ENCODE results near the gene OBSCN. TPM values are rescaled to one million over a fixed set of nuclear protein-coding genes. Genes with fewer than 3 reads are reported as not detected.

The OBSCN gene
- total RNA-seq, 1 experiment from 2014 or later, result 33.3 TPM

DNA sequence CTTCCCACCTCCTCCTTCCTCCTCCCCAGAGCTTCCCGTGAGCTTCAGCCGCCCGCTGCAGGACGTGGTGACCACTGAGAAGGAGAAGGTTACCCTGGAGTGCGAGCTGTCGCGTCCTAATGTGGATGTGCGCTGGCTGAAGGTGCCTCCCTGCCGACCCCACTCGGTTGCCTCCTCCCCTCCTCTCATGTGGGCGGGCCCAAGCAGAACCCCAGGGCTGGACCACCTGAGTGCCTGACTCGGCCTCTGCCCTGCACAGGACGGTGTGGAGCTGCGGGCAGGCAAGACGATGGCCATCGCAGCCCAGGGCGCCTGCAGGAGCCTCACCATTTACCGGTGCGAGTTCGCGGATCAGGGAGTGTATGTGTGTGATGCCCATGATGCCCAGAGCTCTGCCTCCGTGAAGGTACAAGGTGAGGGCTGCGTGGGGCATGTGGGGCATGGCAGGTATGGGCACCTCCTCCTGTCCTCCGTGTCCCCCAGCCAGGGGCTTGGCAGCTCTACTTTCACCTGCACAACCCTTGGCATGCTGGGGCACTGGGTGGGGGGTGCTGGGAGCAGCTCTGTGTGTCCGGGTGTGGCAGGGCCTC is 69.2 kb downstream of the OBSCN start:
- Histone ChIP-seq H2BK20ac (ENCODE audit: low read depth, low read length, poor library complexity, severe bottlenecking) (no peak overlapping the region), H3K4me1 (ENCODE audit: insufficient read depth, low read length) (no peaks in the 10 kb centered on the region), H3K27me3 (ENCODE audit: insufficient read depth, low read length) (no peaks in the 10 kb centered on the region), H3K18ac (ENCODE audit: insufficient read length, low read depth, low read length) (no peak overlapping the region), H3K23me2 (ENCODE audit: insufficient read length, low read depth, low read length, poor library complexity, severe bottlenecking) (peaks cover 6% of the 10 kb centered on the region), H2BK15ac (ENCODE audit: low read depth, low read length) (no peak overlapping the region), H2AK5ac (ENCODE audit: insufficient read length, low read length) (no peak overlapping the region), H2BK5ac (ENCODE audit: insufficient read length, low read length) (no peak overlapping the region), H3K56ac (ENCODE audit: insufficient read length, low read depth, low read length) (no peak overlapping the region), H3K9me3 (ENCODE audit: control insufficient read depth, low read depth, low read length) (no peaks in the 10 kb centered on the region), H3K79me2 (ENCODE audit: insufficient read depth, low read length) (no peaks in the 10 kb centered on the region), H3K79me1 (ENCODE audit: insufficient read depth, low read depth, low read length, poor library complexity, severe bottlenecking) (no peaks in the 10 kb centered on the region), H4K5ac (ENCODE audit: insufficient read length, low read depth, low read length) (no peak overlapping the region), H3K23ac (ENCODE audit: insufficient read length, low read depth, low read length) (no peak overlapping the region), H3K14ac (ENCODE audit: insufficient read depth, low read length) (no peak overlapping the region), H3K4me2 (ENCODE audit: insufficient read depth, insufficient read length, low read length) (no peak overlapping the region), H3K9ac (ENCODE audit: extremely low read depth, insufficient read length, low read length) (no peak overlapping the region), H4K8ac (replicated peaks; ENCODE audit: insufficient read length, low read depth, low read length) (no peak overlapping the region), H3K4ac (ENCODE audit: low read depth, low read length) (no peak overlapping the region), H2BK120ac (ENCODE audit: low read depth, low read length, poor library complexity, severe bottlenecking) (no peak overlapping the region), H4K20me1 (ENCODE audit: control insufficient read depth, insufficient read depth, insufficient read length) (no peaks in the 10 kb centered on the region), H4K91ac (ENCODE audit: insufficient read length, low read depth, low read length) (no peak overlapping the region), H3K27ac (ENCODE audit: insufficient read length, low read depth, low read length) (no peak overlapping the region), H2BK12ac (ENCODE audit: insufficient read length, low read depth, low read length) (no peak overlapping the region), H3T11ph (ENCODE audit: low read length) (no peak overlapping the region), H2AFZ (ENCODE audit: low read length) (no peak overlapping the region)
- no peak overlapping the region for H3K4me3 Mint-ChIP-seq
- peaks cover 8% of the 10 kb centered on the region for H3K27me3 Mint-ChIP-seq (ENCODE audit: low read depth)
- peak; percentile 34 for DNase-seq
- no CpG with 5 or more reads among the region's 25 CpGs for WGBS (ENCODE audit: extremely low coverage, insufficient read length, low lambda C conversion rate)
- H3K36me3 Mint-ChIP-seq (ENCODE audit: insufficient read depth in 1 of 3, low read depth in 3 of 3), result peaks cover 6 to 25% (median 14%) of the 10 kb centered on the region in 3 experiments
- TF ChIP-seq, protein P1, sequence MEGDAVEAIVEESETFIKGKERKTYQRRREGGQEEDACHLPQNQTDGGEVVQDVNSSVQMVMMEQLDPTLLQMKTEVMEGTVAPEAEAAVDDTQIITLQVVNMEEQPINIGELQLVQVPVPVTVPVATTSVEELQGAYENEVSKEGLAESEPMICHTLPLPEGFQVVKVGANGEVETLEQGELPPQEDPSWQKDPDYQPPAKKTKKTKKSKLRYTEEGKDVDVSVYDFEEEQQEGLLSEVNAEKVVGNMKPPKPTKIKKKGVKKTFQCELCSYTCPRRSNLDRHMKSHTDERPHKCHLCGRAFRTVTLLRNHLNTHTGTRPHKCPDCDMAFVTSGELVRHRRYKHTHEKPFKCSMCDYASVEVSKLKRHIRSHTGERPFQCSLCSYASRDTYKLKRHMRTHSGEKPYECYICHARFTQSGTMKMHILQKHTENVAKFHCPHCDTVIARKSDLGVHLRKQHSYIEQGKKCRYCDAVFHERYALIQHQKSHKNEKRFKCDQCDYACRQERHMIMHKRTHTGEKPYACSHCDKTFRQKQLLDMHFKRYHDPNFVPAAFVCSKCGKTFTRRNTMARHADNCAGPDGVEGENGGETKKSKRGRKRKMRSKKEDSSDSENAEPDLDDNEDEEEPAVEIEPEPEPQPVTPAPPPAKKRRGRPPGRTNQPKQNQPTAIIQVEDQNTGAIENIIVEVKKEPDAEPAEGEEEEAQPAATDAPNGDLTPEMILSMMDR (conservative IDR thresholded peaks at IDR 0.05), result no peak
- no peak overlapping the region for H3K27ac Mint-ChIP-seq
- H3K9me3 Mint-ChIP-seq, result no peaks in the 10 kb centered on the region
- peaks cover 2 to 3% of the 10 kb centered on the region in 2 experiments; a peak in 2 of 4 replicates for H3K4me1 Mint-ChIP-seq

Measured in H9 (cell line).